SH-SY5Y (cell line): ENCODE data around the gene GRPEL2.

Experiments
- GATA2 ChIP-seq: IDR thresholded peaks from 2 replicates; pipeline ENCODE4 v1.6.1; 2011; ENCODE audit warnings: mild to moderate bottlenecking, low read depth, low read length
- GATA3 ChIP-seq: IDR thresholded peaks from 2 replicates; pipeline ENCODE4 v1.6.1; 2011; ENCODE audit warnings: low read depth, mild to moderate bottlenecking, low read length, moderate library complexity

GRCh38 chr5:149379177-149379761 is 34.0 kb downstream of the GRPEL2 start, which contains the start of gene IL17B:
- TF ChIP-seq GATA2 = no peak
- TF ChIP-seq GATA3 = no peak
